PFSK-1 (cell line): ENCODE results near the gene PAXX.

Experiments
- FOXP2 ChIP-seq: optimal IDR thresholded peaks from 2 replicates; pipeline ENCODE3; 2011; ENCODE audit warnings: borderline replicate concordance, control low read depth, inconsistent platforms; ENCODE audit not compliant: insufficient read depth; ENCODE audit errors: extremely low read length, extremely low read depth
- POLR2AphosphoS5 ChIP-seq: IDR thresholded peaks from 2 replicates; pipeline ENCODE4 v1.6.1; 2012; ENCODE audit warnings: low read depth, mild to moderate bottlenecking, control low read depth, low read length, moderate library complexity
- REST ChIP-seq, 2 experiments: IDR thresholded peaks; 2 replicates each; pipeline versions ENCODE4 v1.6.1 to v1.8.0; 2011 to 2012; ENCODE audit warnings: low read depth in 2 of 2, low read length in 2 of 2, control low read depth in 1 of 2, inconsistent platforms in 1 of 2, mild to moderate bottlenecking in 1 of 2, moderate library complexity in 1 of 2; ENCODE audit not compliant: insufficient read depth in 1 of 2
- SIN3A ChIP-seq: IDR thresholded peaks from 2 replicates; pipeline ENCODE4 v1.6.1; 2012; ENCODE audit warnings: mild to moderate bottlenecking, low read length, moderate library complexity, borderline replicate concordance; ENCODE audit not compliant: insufficient read depth
- TAF1 ChIP-seq: IDR thresholded peaks from 2 replicates; pipeline ENCODE4 v1.6.1; 2012; ENCODE audit warnings: low read length, control low read depth, borderline replicate concordance; ENCODE audit not compliant: insufficient read depth

- TF ChIP-seq REST (IDR thresholded peaks at IDR 0.05; ENCODE audit: insufficient read depth in 1 of 2, low read depth in 2 of 2, low read length in 2 of 2) (no peak), POLR2AphosphoS5 (no peak), FOXP2 (no peak), TAF1 (no peak), SIN3A (no peak)
These were observed 26.3 kb upstream of the PAXX start for GRCh38 chr9:136965771-136966484.
